ENCODE data around the gene CBLB. TPM values are rescaled to one million over a fixed set of nuclear protein-coding genes. Genes with fewer than 3 reads are reported as not detected.

The CBLB gene
- total and polyA plus RNA-seq, 8 donors = 5.3 to 23.3 (median 10.4) TPM

- peaks cover 0 to 3% (median 0%) of the 10 kb centered on the region in 3 donors for H3K36me3 ChIP-seq
- H3K9me3 ChIP-seq = no peaks in the 10 kb centered on the region
- H3K4me3 ChIP-seq = no peak overlapping the region
- no peak for DNase-seq
- FAIRE-seq = no peak
- H3K27me3 ChIP-seq = no peaks in the 10 kb centered on the region
- intact Hi-C loops (cut with DNase I) = no loop called here
- peak in 2 of 4 donors; percentile 64 to 65 for ATAC-seq
- 77 to 78% methylated on average over 3 of the region's 3 CpGs for WGBS, 2 donors
- TF ChIP-seq, protein P1, sequence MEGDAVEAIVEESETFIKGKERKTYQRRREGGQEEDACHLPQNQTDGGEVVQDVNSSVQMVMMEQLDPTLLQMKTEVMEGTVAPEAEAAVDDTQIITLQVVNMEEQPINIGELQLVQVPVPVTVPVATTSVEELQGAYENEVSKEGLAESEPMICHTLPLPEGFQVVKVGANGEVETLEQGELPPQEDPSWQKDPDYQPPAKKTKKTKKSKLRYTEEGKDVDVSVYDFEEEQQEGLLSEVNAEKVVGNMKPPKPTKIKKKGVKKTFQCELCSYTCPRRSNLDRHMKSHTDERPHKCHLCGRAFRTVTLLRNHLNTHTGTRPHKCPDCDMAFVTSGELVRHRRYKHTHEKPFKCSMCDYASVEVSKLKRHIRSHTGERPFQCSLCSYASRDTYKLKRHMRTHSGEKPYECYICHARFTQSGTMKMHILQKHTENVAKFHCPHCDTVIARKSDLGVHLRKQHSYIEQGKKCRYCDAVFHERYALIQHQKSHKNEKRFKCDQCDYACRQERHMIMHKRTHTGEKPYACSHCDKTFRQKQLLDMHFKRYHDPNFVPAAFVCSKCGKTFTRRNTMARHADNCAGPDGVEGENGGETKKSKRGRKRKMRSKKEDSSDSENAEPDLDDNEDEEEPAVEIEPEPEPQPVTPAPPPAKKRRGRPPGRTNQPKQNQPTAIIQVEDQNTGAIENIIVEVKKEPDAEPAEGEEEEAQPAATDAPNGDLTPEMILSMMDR (IDR thresholded peaks at IDR 0.05) = no peak
- no peak overlapping the region for H3K27ac ChIP-seq
- no peaks in the 10 kb centered on the region for H3K4me1 ChIP-seq
Observed at GRCh38 chr3:105722943-105723556, 145.8 kb downstream of the CBLB start.

DNA sequence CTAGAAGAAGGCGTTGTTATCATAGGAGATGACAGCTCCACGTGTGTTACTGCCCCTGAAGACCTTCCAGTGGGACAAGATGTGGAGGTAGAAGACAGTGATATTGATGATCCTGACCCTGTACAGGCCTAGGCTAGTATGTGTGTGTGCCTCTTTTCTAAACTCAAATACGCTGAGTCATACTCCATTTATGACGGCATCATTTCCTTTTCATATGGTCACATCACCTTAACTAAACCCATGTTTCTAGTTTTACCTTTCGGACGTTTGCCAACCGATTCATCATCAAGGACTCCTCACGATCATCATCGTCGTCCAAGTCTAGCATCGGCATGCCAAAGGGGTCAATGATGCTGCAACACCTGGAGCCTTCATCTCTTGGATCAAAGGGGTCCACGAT lies 149.0 kb downstream of the CBLB start:
- intact Hi-C loops (cut with DNase I) = no loop called here
- TF ChIP-seq, protein P1 (IDR thresholded peaks at IDR 0.05) = no peak
- ATAC-seq (no peak), DNase-seq (no peak), FAIRE-seq (no peak)
- 91 to 94% methylated on average over 12 of the region's 12 CpGs for WGBS, 2 donors
- H3K36me3 ChIP-seq = peaks cover 0 to 3% (median 0%) of the 10 kb centered on the region in 3 donors
- no peak overlapping the region for H3K27ac ChIP-seq
- H3K4me1 ChIP-seq = no peaks in the 10 kb centered on the region
- H3K9me3 ChIP-seq = no peaks in the 10 kb centered on the region
- H3K27me3 ChIP-seq = no peaks in the 10 kb centered on the region
- no peak overlapping the region for H3K4me3 ChIP-seq

DNA sequence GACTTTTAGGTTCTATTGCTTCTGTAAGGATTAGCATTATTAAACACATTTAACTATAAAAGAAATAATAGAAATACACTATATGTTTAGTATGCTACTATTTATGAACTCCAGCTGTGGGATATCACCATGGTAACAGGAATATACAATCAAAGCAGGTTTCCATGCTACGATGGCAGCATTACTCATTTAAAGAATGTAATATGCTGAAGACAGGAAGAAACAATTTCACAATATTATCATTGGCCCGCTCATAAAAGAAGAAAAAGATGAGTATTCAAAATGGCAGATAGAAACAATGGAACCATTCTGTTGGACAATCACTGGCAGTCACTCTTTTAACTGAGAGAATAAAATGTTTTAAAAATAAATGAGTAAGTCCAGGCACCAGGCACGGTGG lies 153.4 kb downstream of the CBLB start:
- no peak overlapping the region for H3K27ac ChIP-seq
- ATAC-seq = no peak
- H3K4me1 ChIP-seq = no peaks in the 10 kb centered on the region
- no peak for DNase-seq
- no peak for FAIRE-seq
- 92 to 93% methylated on average over 3 of the region's 3 CpGs for WGBS, 2 donors
- H3K9me3 ChIP-seq = no peaks in the 10 kb centered on the region
- peaks cover 0 to 3% (median 0%) of the 10 kb centered on the region in 3 donors for H3K36me3 ChIP-seq
- H3K27me3 ChIP-seq = no peaks in the 10 kb centered on the region
- TF ChIP-seq, protein P1 (IDR thresholded peaks at IDR 0.05) = no peak
- intact Hi-C loops (cut with DNase I) = no loop called here
- no peak overlapping the region for H3K4me3 ChIP-seq

DNA sequence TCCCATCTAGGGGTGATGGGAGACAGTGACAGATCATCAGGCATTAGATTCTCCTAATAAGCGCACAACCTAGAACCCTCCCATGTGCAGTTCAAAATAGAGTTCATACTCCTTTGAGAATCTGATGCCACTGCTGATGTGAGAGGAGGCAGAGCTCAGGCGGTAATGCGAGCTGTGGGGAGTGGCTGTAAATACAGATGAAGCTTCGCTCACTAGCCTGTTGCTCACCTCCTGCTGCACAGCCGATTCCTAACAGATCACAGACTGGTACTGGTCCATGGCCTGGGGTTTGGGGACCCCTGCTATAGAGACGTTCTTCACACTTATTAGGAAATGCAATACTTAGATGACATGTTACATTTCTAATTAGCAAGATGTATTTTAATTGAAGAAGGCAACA lies 154.4 kb downstream of the CBLB start:
- WGBS, 2 donors = 96 to 98% methylated on average over 6 of the region's 6 CpGs
- intact Hi-C loops (cut with DNase I) = no loop called here
- FAIRE-seq (no peak), ATAC-seq (no peak), DNase-seq (no peak)
- Histone ChIP-seq H3K27ac (no peak overlapping the region), H3K9me3 (no peaks in the 10 kb centered on the region), H3K36me3 (peaks cover 0 to 3% (median 0%) of the 10 kb centered on the region in 3 donors), H3K4me3 (no peak overlapping the region), H3K27me3 (no peaks in the 10 kb centered on the region), H3K4me1 (no peaks in the 10 kb centered on the region)
- TF ChIP-seq, protein P1 (IDR thresholded peaks at IDR 0.05) = no peak

- no peaks in the 10 kb centered on the region for H3K27me3 ChIP-seq
- no peaks in the 10 kb centered on the region for H3K36me3 ChIP-seq
- ATAC-seq = no peak
- WGBS, 2 donors = 81 to 89% methylated on average over 1 of the region's 1 CpG
- DNase-seq = no peak
- no peaks in the 10 kb centered on the region for H3K9me3 ChIP-seq
- no peaks in the 10 kb centered on the region for H3K4me1 ChIP-seq
- no peak overlapping the region for H3K4me3 ChIP-seq
- FAIRE-seq = no peak
- intact Hi-C loops (cut with DNase I) = no loop called here
- H3K27ac ChIP-seq = no peak overlapping the region
- TF ChIP-seq, protein P1 (IDR thresholded peaks at IDR 0.05) = no peak
Observed at GRCh38 chr3:105708980-105709379, 159.8 kb downstream of the CBLB start.
